Natural killer cell (primary cell): ENCODE data around the gene COL5A1. TPM values are rescaled to one million over a fixed set of nuclear protein-coding genes. Genes with fewer than 3 reads are reported as not detected.

Experiments
- ATAC-seq, 3 donors: fragments of 150-1000 bp in 2 of 3; fragments of 200-7000 bp in 1 of 3; cut with Tn5 transposase; 1 replicate in 1 of 3; 2 replicates in 2 of 3; pipeline ENCODE4 v1.10.0; 2021; ENCODE audit warnings: mild to moderate bottlenecking in 2 of 3, moderate library complexity in 2 of 3
- DNase-seq, 2 donors: peaks; one replicate each; pipeline versions ENCODE4 v3.0.0 to v3.0.0-alpha.2; 2013 to 2021; ENCODE audit warnings: mixed read lengths in 1 of 2
- H3K27ac ChIP-seq: one replicate; pipeline ENCODE4 v1.5.1; 2013; ENCODE audit warnings: mild to moderate bottlenecking, low read length
- H3K27me3 ChIP-seq: one replicate; pipeline ENCODE4 v1.6.1; 2013; ENCODE audit warnings: low read length; ENCODE audit not compliant: control insufficient read depth, insufficient read depth
- H3K36me3 ChIP-seq: one replicate; pipeline ENCODE4 v1.6.1; 2013; ENCODE audit warnings: low read length; ENCODE audit not compliant: control insufficient read depth, insufficient read depth
- H3K4me1 ChIP-seq: one replicate; pipeline ENCODE4 v1.6.1; 2013; ENCODE audit warnings: low read length; ENCODE audit not compliant: control insufficient read depth, insufficient read depth
- H3K4me3 ChIP-seq: one replicate; pipeline ENCODE4 v1.5.1; 2013; ENCODE audit warnings: low read length
- H3K9me3 ChIP-seq: one replicate; pipeline ENCODE4 v1.6.1; 2013; ENCODE audit warnings: low read length; ENCODE audit not compliant: control insufficient read depth, insufficient read depth
- H3K27ac Mint-ChIP-seq, 2 donors: one replicate each; pipeline ENCODE4 v1.8.0; 2022; ENCODE audit warnings: mild to moderate bottlenecking in 2 of 2, mixed read lengths in 2 of 2, moderate library complexity in 1 of 2
- H3K27me3 Mint-ChIP-seq, 2 donors: one replicate each; pipeline ENCODE4 v1.8.0; 2022; ENCODE audit warnings: low read depth in 2 of 2, mixed read lengths in 2 of 2
- H3K36me3 Mint-ChIP-seq: one replicate; pipeline ENCODE4 v1.8.0; 2022; ENCODE audit warnings: mixed read lengths
- H3K4me1 Mint-ChIP-seq, 2 donors: one replicate each; pipeline ENCODE4 v1.8.0; 2022; ENCODE audit warnings: mixed read lengths in 2 of 2
- H3K4me3 Mint-ChIP-seq: one replicate; pipeline ENCODE4 v1.8.0; 2022; ENCODE audit warnings: mild to moderate bottlenecking, moderate library complexity, mixed read lengths
- H3K9me3 Mint-ChIP-seq, 2 donors: one replicate each; pipeline ENCODE4 v1.8.0; 2022; ENCODE audit warnings: mixed read lengths in 2 of 2
- CTCF ChIP-seq: fragments of 200-600 bp; IDR thresholded peaks from one replicate; pipeline ENCODE4 v1.8.0; 2022; ENCODE audit warnings: antibody characterized with exemption
- WGBS: methylation state at CpG from one replicate; pipeline ENCODE4 v1.1.7; 2013; ENCODE audit warnings: missing lambda C conversion rate; ENCODE audit not compliant: insufficient coverage; 5-methylcytosine and 5-hydroxymethylcytosine counted together
- intact Hi-C: fragments of 100-400 bp; cut with micrococcal nuclease; formaldehyde crosslinking; loops from one replicate; pipeline ENCODE4 v1.14.2; 2022
- total RNA-seq, 4 donors: library from RNA; stranded (reverse); fragments of 120-200 nt in 1 of 4; gene quantifications; one replicate each; pipeline versions ENCODE4 v1.2.3 to v1.2.4, GENCODE V29; 2013 to 2022

Gene COL5A1
- total RNA-seq, 3 donors from 2014 or later (not counting 1 experiment from before 2014, with no cell fraction given), result 0.11 to 0.28 (median 0.23) TPM

- Mint-ChIP-seq H3K27me3 (peaks cover 0 to 3% of the 10 kb centered on the region in 2 donors), H3K4me3 (no peak overlapping the region), H3K9me3 (no peaks in the 10 kb centered on the region), H3K4me1 (no peaks in the 10 kb centered on the region), H3K36me3 (no peaks in the 10 kb centered on the region), H3K27ac (no peak overlapping the region)
- Histone ChIP-seq H3K9me3 (no peaks in the 10 kb centered on the region), H3K27me3 (no peaks in the 10 kb centered on the region), H3K4me1 (no peaks in the 10 kb centered on the region), H3K36me3 (no peaks in the 10 kb centered on the region), H3K4me3 (no peak overlapping the region), H3K27ac (no peak overlapping the region)
- 82% methylated on average over 25 of the region's 28 CpGs for WGBS
- intact Hi-C loops, result no loop called here
- ATAC-seq (no peak), DNase-seq (no peak)
- no peak for TF ChIP-seq CTCF
Measured at GRCh38 chr9:134652291-134653225, 11.0 kb downstream of the COL5A1 start.

GRCh38 chr9:134653259-134654009 is 11.8 kb downstream of the COL5A1 start:
- intact Hi-C loops, result no loop called here
- Mint-ChIP-seq H3K27me3 (no peaks in the 10 kb centered on the region), H3K9me3 (no peaks in the 10 kb centered on the region), H3K4me3 (no peak overlapping the region), H3K36me3 (no peaks in the 10 kb centered on the region), H3K4me1 (no peaks in the 10 kb centered on the region), H3K27ac (no peak overlapping the region)
- H3K27me3 ChIP-seq, result no peaks in the 10 kb centered on the region
- DNase-seq (no peak), ATAC-seq (no peak)
- H3K27ac ChIP-seq, result no peak overlapping the region
- no peak for TF ChIP-seq CTCF
- no peaks in the 10 kb centered on the region for H3K9me3 ChIP-seq
- WGBS, result 93% methylated on average over 13 of the region's 17 CpGs
- no peak overlapping the region for H3K4me3 ChIP-seq
- H3K36me3 ChIP-seq, result no peaks in the 10 kb centered on the region
- no peaks in the 10 kb centered on the region for H3K4me1 ChIP-seq

- Mint-ChIP-seq H3K27ac (no peak overlapping the region), H3K4me1 (no peaks in the 10 kb centered on the region), H3K4me3 (no peak overlapping the region), H3K36me3 (no peaks in the 10 kb centered on the region), H3K27me3 (no peaks in the 10 kb centered on the region), H3K9me3 (no peaks in the 10 kb centered on the region)
- ATAC-seq (no peak), DNase-seq (no peak)
- no peaks in the 10 kb centered on the region for H3K4me1 ChIP-seq
- 86% methylated on average over 11 of the region's 11 CpGs for WGBS
- no peak overlapping the region for H3K4me3 ChIP-seq
- no peaks in the 10 kb centered on the region for H3K27me3 ChIP-seq
- intact Hi-C loops, result no loop called here
- H3K27ac ChIP-seq, result no peak overlapping the region
- H3K9me3 ChIP-seq, result no peaks in the 10 kb centered on the region
- H3K36me3 ChIP-seq, result no peaks in the 10 kb centered on the region
- TF ChIP-seq CTCF, result no peak
Measured at GRCh38 chr9:134655101-134655500, 13.5 kb downstream of the COL5A1 start.
